Thyroid gland (tissue), 4 donors: ENCODE measurements around the gene SLITRK1. TPM values are rescaled to one million over a fixed set of nuclear protein-coding genes. Genes with fewer than 3 reads are reported as not detected.

ENCODE experiments used
- DNase-seq, 2 donors: peaks; one replicate each; pipeline ENCODE4 v3.0.0-alpha.2; 2019
- H3K27ac ChIP-seq, 3 donors: fragments of 200-600 bp; sonication (generic); 1 replicate in 2 of 3; 2 replicates in 1 of 3; pipeline ENCODE4 v1.5.1; 2016 to 2019; ENCODE audit warnings: mild to moderate bottlenecking in 1 of 3, moderate library complexity in 1 of 3
- H3K27me3 ChIP-seq: fragments of 200-600 bp; sonication (generic); one replicate; pipeline ENCODE4 v1.5.1; 2019
- H3K36me3 ChIP-seq, 2 donors: fragments of 200-600 bp; sonication (generic); one replicate each; pipeline ENCODE4 v1.5.1; 2016 to 2019
- H3K4me1 ChIP-seq, 2 donors: fragments of 200-600 bp; sonication (generic); one replicate each; pipeline ENCODE4 v1.5.1; 2017 to 2019
- H3K4me3 ChIP-seq, 3 donors: fragments of 200-600 bp; sonication (generic); replicated peaks in 1 of 3; 1 replicate in 2 of 3; 2 replicates in 1 of 3; pipeline ENCODE4 v1.5.1; 2016; ENCODE audit warnings: mild to moderate bottlenecking in 1 of 3
- H3K9me3 ChIP-seq: fragments of 200-600 bp; sonication (generic); one replicate; pipeline ENCODE4 v1.5.1; 2017
- POLR2A ChIP-seq, 2 donors: fragments of 450-650 bp; IDR thresholded peaks; one replicate each; pipeline ENCODE4 v1.6.1; 2017; ENCODE audit warnings: antibody characterized with exemption in 2 of 2, mild to moderate bottlenecking in 2 of 2, moderate library complexity in 1 of 2
- WGBS, 2 donors: methylation state at CpG; one replicate each; pipeline ENCODE4 v1.1.5; 2017; 5-methylcytosine and 5-hydroxymethylcytosine counted together
- intact Hi-C: fragments of 100-400 bp; cut with DNase I; formaldehyde crosslinking; loops from one replicate; pipeline ENCODE4 v1.15.1; 2023
- total RNA-seq, 4 donors: library from RNA; depleted of rRNA; stranded (reverse); fragments of >200 nt; gene quantifications; one replicate each; pipeline ENCODE4 v1.2.3, GENCODE V29; 2016
- TF ChIP-seq, protein P1 (sequence below), 6 experiments: fragments of 200-600 bp in 3 of 6; fragments of 450-650 bp in 3 of 6; sonication (generic) in 3 of 6; IDR thresholded peaks; one replicate each; pipeline ENCODE4 v1.5.1; 2016 to 2019; ENCODE audit warnings: antibody characterized with exemption in 6 of 6, mild to moderate bottlenecking in 2 of 6, inconsistent platforms in 1 of 6, moderate library complexity in 1 of 6

SLITRK1 gene
- total RNA-seq, 4 donors from 2014 or later: not detected

DNA sequence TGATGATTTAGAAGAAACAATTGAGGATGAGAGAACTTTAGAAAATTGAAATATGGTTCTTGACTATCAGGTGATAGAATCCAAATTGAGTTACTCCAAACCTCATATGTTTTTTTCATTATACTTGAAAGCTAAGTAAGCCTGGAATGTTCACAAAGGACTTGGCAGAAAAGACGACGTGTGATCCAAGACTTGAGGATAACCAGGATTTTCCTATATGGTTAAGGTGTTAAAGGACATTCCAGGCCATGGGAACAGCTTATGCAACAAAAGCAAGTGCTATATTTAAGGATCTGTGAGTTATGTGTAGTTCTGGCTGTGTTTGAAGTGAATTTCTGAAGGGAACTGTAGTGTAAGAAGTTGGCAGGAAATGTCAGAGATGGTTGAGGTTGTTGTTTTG, 52.5 kb downstream of the SLITRK1 start:
- WGBS, 2 donors: 12 to 34% methylated on average over 2 of the region's 2 CpGs
- no peaks in the 10 kb centered on the region for H3K9me3 ChIP-seq
- H3K27me3 ChIP-seq: no peaks in the 10 kb centered on the region
- no peaks in the 10 kb centered on the region for H3K36me3 ChIP-seq
- DNase-seq: no peak
- intact Hi-C loops: no loop called here
- H3K4me3 ChIP-seq: no peak overlapping the region
- TF ChIP-seq, protein P1, sequence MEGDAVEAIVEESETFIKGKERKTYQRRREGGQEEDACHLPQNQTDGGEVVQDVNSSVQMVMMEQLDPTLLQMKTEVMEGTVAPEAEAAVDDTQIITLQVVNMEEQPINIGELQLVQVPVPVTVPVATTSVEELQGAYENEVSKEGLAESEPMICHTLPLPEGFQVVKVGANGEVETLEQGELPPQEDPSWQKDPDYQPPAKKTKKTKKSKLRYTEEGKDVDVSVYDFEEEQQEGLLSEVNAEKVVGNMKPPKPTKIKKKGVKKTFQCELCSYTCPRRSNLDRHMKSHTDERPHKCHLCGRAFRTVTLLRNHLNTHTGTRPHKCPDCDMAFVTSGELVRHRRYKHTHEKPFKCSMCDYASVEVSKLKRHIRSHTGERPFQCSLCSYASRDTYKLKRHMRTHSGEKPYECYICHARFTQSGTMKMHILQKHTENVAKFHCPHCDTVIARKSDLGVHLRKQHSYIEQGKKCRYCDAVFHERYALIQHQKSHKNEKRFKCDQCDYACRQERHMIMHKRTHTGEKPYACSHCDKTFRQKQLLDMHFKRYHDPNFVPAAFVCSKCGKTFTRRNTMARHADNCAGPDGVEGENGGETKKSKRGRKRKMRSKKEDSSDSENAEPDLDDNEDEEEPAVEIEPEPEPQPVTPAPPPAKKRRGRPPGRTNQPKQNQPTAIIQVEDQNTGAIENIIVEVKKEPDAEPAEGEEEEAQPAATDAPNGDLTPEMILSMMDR (IDR thresholded peaks at IDR 0.05): no peak
- TF ChIP-seq POLR2A (IDR thresholded peaks at IDR 0.05): no peak
- no peaks in the 10 kb centered on the region for H3K4me1 ChIP-seq
- H3K27ac ChIP-seq: no peak overlapping the region

DNA sequence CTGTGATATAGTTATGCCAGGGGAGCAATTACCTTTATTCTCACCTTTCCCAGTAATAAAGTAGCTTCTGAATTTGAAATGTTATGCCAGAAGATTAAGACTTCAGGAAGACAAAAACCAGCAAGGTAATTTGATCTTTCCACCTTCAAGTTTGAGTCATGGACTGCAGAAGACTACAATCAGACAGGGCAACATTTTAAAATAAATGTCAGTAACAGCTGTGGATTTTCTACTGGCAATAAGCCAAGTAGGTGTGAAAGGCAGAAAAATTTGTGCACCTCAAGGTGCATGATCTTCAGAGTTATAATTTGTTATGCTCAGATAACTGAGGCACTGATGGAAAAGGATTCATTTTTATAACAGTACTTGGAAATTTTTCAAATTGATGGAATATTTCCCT, 54.9 kb downstream of the SLITRK1 start:
- H3K36me3 ChIP-seq: no peaks in the 10 kb centered on the region
- no peak overlapping the region for H3K4me3 ChIP-seq
- intact Hi-C loops: no loop called here
- no peaks in the 10 kb centered on the region for H3K27me3 ChIP-seq
- no peak overlapping the region for H3K27ac ChIP-seq
- no peak for DNase-seq
- no peaks in the 10 kb centered on the region for H3K4me1 ChIP-seq
- no peaks in the 10 kb centered on the region for H3K9me3 ChIP-seq
- TF ChIP-seq, protein P1 (IDR thresholded peaks at IDR 0.05): no peak
- no peak for TF ChIP-seq POLR2A (IDR thresholded peaks at IDR 0.05)
